Astrocyte (in vitro differentiated cells and primary cell): ENCODE results near the gene BORCS6. TPM values are rescaled to one million over a fixed set of nuclear protein-coding genes. Genes with fewer than 3 reads are reported as not detected.

Experiments used
- DNase-seq: peaks from one replicate; pipeline ENCODE4 v3.0.0-alpha.2; 2010; ENCODE audit warnings: low read depth
- FAIRE-seq: peaks from 2 replicates; lab custom pipeline; 2011; peaks lifted over from hg19 to GRCh38; lab: Jason Lieb, UNC
- H2AFZ ChIP-seq: 2 replicates; pipeline ENCODE4 v1.6.0; 2012; ENCODE audit warnings: low read depth, low read length, inconsistent platforms
- H3K27ac ChIP-seq: 2 replicates; pipeline ENCODE4 v1.5.1; 2011; ENCODE audit warnings: low read depth, low read length, inconsistent platforms
- H3K27me3 ChIP-seq: 2 replicates; pipeline ENCODE4 v1.6.0; 2011; ENCODE audit warnings: low read length, inconsistent platforms; ENCODE audit not compliant: insufficient read depth
- H3K36me3 ChIP-seq: 2 replicates; pipeline ENCODE4 v1.5.1; 2011; ENCODE audit warnings: low read length, inconsistent platforms; ENCODE audit not compliant: insufficient read depth
- H3K4me1 ChIP-seq: 2 replicates; pipeline ENCODE4 v1.5.1; 2011; ENCODE audit warnings: low read length, inconsistent platforms; ENCODE audit not compliant: insufficient read depth
- H3K4me2 ChIP-seq: 2 replicates; pipeline ENCODE4 v1.6.0; 2012; ENCODE audit warnings: low read length, inconsistent platforms
- H3K4me3 ChIP-seq: 2 replicates; pipeline ENCODE4 v1.5.1; 2011; ENCODE audit warnings: low read depth, mild to moderate bottlenecking, low read length, inconsistent platforms; ENCODE audit not compliant: insufficient read depth
- H3K79me2 ChIP-seq: 2 replicates; pipeline ENCODE4 v1.6.0; 2012; ENCODE audit warnings: mild to moderate bottlenecking, low read length, inconsistent platforms; ENCODE audit not compliant: insufficient read depth
- H3K9ac ChIP-seq: 2 replicates; pipeline ENCODE4 v1.6.0; 2012; ENCODE audit warnings: mild to moderate bottlenecking, low read length, inconsistent platforms
- H3K9me3 ChIP-seq: 2 replicates; pipeline ENCODE4 v1.5.1; 2012; ENCODE audit warnings: low read depth, mild to moderate bottlenecking, low read length, inconsistent platforms; ENCODE audit not compliant: insufficient read depth
- H4K20me1 ChIP-seq: 2 replicates; pipeline ENCODE4 v1.6.0; 2012; ENCODE audit warnings: low read length, inconsistent platforms; ENCODE audit not compliant: insufficient read depth
- H3K27ac Mint-ChIP-seq: one replicate; pipeline ENCODE4 v1.8.0; 2021; ENCODE audit warnings: mild to moderate bottlenecking, mixed read lengths; ENCODE audit not compliant: unreplicated experiment
- H3K27me3 Mint-ChIP-seq: one replicate; pipeline ENCODE4 v1.8.0; 2021; ENCODE audit warnings: low read depth, mixed read lengths; ENCODE audit not compliant: unreplicated experiment
- H3K36me3 Mint-ChIP-seq: one replicate; pipeline ENCODE4 v1.8.0; 2021; ENCODE audit warnings: low read depth, mixed read lengths; ENCODE audit not compliant: unreplicated experiment
- H3K4me1 Mint-ChIP-seq: one replicate; pipeline ENCODE4 v1.8.0; 2021; ENCODE audit warnings: low read depth, mixed read lengths; ENCODE audit not compliant: unreplicated experiment
- H3K4me3 Mint-ChIP-seq: one replicate; pipeline ENCODE4 v1.8.0; 2021; ENCODE audit warnings: mild to moderate bottlenecking, moderate library complexity, mixed read lengths; ENCODE audit not compliant: unreplicated experiment
- H3K9me3 Mint-ChIP-seq: one replicate; pipeline ENCODE4 v1.8.0; 2021; ENCODE audit warnings: mild to moderate bottlenecking, mixed read lengths; ENCODE audit not compliant: unreplicated experiment
- EZH2 ChIP-seq: IDR thresholded peaks from 2 replicates; pipeline ENCODE4 v1.6.1; 2012; ENCODE audit warnings: mild to moderate bottlenecking, low read length, inconsistent platforms; ENCODE audit not compliant: insufficient read depth
- total RNA-seq: library from RNA; stranded (reverse); gene quantifications from 2 replicates; pipeline ENCODE4 v1.2.1, GENCODE V29; 2021
- TF ChIP-seq, protein P1 (sequence below): IDR thresholded peaks from 2 replicates; pipeline ENCODE4 v1.5.1; 2011; ENCODE audit warnings: low read depth, mild to moderate bottlenecking, inconsistent platforms, low read length, moderate library complexity; ENCODE audit not compliant: insufficient read depth

The BORCS6 gene
- total RNA-seq, 1 donor from 2014 or later, result 6.6 TPM

DNA sequence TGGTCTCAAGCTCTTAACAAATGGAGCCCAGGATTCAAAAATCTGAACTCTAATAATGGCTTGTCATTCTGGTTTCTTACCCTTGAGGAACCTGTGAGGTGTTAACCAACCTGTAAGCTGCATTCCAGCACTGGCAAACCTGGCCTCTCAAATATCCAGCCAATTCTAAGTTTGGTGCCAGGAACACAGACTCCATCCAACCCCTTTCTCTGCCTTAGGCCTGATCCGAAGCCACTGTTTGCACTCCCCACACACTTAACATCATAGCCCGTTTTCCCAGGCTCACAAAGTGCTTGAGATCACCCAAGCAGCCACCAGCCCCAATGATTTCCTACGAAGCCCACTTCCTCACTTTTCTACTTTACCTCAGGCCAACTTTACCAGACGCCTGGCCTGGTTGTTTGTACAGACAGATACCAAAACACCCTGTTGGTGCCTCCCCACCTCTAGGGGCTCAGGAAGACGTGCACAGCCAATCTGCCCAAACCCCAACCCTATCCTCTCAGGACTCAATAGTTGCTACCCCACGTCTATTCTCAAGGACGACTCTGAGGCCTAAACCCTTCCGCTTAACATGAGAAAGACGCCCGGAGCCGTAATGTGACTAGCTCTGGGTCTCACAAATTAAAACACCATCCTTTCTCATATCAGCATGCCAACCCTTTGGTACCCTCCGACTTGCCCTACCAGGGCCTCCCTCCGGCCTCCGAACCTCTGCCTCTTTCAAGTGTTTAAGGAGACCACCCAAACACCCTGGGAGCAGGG is 34.6 kb downstream of the BORCS6 start:
- H3K4me1 ChIP-seq, result peaks cover 60% of the 10 kb centered on the region
- H3K9me3 Mint-ChIP-seq, result no peaks in the 10 kb centered on the region
- H3K36me3 ChIP-seq, result peaks cover 3% of the 10 kb centered on the region
- H3K4me3 ChIP-seq, result peak overlapping the region; percentile 65
- peak overlapping the region; percentile 91 for H3K9ac ChIP-seq
- peak overlapping the region; percentile 96 for H3K4me2 ChIP-seq
- H3K27ac Mint-ChIP-seq, result no peak overlapping the region
- DNase-seq, result no peak
- H3K79me2 ChIP-seq, result peaks cover 14% of the 10 kb centered on the region
- H3K4me3 Mint-ChIP-seq, result no peak overlapping the region
- no peaks in the 10 kb centered on the region for H3K9me3 ChIP-seq
- peak overlapping the region; percentile 87 for H3K27ac ChIP-seq
- peaks cover 30% of the 10 kb centered on the region for H4K20me1 ChIP-seq
- H2AFZ ChIP-seq, result no peak overlapping the region
- H3K36me3 Mint-ChIP-seq, result peaks cover 2% of the 10 kb centered on the region
- H3K4me1 Mint-ChIP-seq, result peaks cover 24% of the 10 kb centered on the region
- no peak for FAIRE-seq
- no peaks in the 10 kb centered on the region for H3K27me3 ChIP-seq
- no peaks in the 10 kb centered on the region for H3K27me3 Mint-ChIP-seq
- no peak for TF ChIP-seq EZH2
- TF ChIP-seq, protein P1, sequence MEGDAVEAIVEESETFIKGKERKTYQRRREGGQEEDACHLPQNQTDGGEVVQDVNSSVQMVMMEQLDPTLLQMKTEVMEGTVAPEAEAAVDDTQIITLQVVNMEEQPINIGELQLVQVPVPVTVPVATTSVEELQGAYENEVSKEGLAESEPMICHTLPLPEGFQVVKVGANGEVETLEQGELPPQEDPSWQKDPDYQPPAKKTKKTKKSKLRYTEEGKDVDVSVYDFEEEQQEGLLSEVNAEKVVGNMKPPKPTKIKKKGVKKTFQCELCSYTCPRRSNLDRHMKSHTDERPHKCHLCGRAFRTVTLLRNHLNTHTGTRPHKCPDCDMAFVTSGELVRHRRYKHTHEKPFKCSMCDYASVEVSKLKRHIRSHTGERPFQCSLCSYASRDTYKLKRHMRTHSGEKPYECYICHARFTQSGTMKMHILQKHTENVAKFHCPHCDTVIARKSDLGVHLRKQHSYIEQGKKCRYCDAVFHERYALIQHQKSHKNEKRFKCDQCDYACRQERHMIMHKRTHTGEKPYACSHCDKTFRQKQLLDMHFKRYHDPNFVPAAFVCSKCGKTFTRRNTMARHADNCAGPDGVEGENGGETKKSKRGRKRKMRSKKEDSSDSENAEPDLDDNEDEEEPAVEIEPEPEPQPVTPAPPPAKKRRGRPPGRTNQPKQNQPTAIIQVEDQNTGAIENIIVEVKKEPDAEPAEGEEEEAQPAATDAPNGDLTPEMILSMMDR, result no peak

DNA sequence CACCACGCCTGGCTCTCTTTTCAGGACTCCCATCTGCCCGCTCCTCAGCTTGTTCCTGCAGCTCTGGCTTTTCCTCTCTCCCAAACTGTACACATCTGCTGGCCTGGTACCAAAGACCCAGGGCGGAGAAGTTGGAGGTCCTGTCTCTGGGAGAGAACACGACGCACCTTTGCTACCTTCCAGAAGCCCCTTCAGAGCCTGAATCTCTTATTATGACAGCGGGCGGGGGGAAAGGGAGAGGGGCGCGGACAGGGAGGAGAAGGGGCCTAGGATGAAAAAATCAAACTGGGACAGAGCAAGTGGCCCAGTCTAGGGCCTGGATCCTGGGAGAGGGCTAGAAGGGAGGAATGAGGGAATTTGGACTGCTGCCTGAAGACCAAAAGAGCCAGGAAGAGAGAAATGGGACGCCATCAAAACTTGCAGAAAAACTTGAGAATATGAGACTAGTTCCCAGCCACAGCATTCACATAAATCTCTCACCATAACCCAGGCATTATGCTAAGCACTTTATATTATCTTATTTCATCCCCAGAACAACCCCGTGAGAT is 35.3 kb downstream of the BORCS6 start:
- Mint-ChIP-seq H3K27me3 (no peaks in the 10 kb centered on the region), H3K27ac (no peak overlapping the region), H3K9me3 (no peaks in the 10 kb centered on the region), H3K36me3 (peaks cover 2% of the 10 kb centered on the region), H3K4me1 (peaks cover 20% of the 10 kb centered on the region), H3K4me3 (peak overlapping the region; percentile 62)
- H3K79me2 ChIP-seq, result peaks cover 8% of the 10 kb centered on the region
- peaks cover 3% of the 10 kb centered on the region for H3K36me3 ChIP-seq
- no peak for TF ChIP-seq EZH2
- TF ChIP-seq, protein P1, result no peak
- peak overlapping the region; percentile 99 for H3K27ac ChIP-seq
- H3K4me2 ChIP-seq, result peak overlapping the region; percentile 96
- H3K27me3 ChIP-seq, result no peaks in the 10 kb centered on the region
- DNase-seq (no peak), FAIRE-seq (no peak)
- H3K4me3 ChIP-seq, result peak overlapping the region; percentile 9
- no peaks in the 10 kb centered on the region for H3K9me3 ChIP-seq
- peaks cover 60% of the 10 kb centered on the region for H3K4me1 ChIP-seq
- no peak overlapping the region for H2AFZ ChIP-seq
- peak overlapping the region; percentile 91 for H3K9ac ChIP-seq
- peaks cover 28% of the 10 kb centered on the region for H4K20me1 ChIP-seq
